ENCODE measurements around the gene DNAJB7. TPM values are rescaled to one million over a fixed set of nuclear protein-coding genes. Genes with fewer than 3 reads are reported as not detected.

The DNAJB7 gene
- total RNA-seq, 1 donor from 2014 or later = not detected

- no peak overlapping the region for H3K9ac ChIP-seq (ENCODE audit: low read length)
- no peaks in the 10 kb centered on the region for H3K79me2 ChIP-seq (ENCODE audit: insufficient read depth, low read length)
- H3K4me3 ChIP-seq (ENCODE audit: insufficient read depth, low read depth, low read length) = no peak overlapping the region
- H3K4me2 ChIP-seq (ENCODE audit: low read length) = no peak overlapping the region
- Mint-ChIP-seq H3K36me3 (ENCODE audit: low read depth, unreplicated experiment) (peaks cover 14% of the 10 kb centered on the region), H3K27ac (ENCODE audit: unreplicated experiment) (no peak overlapping the region), H3K4me3 (ENCODE audit: unreplicated experiment) (no peak overlapping the region), H3K9me3 (ENCODE audit: unreplicated experiment) (no peaks in the 10 kb centered on the region), H3K4me1 (ENCODE audit: low read depth, unreplicated experiment) (no peaks in the 10 kb centered on the region), H3K27me3 (ENCODE audit: low read depth, unreplicated experiment) (no peaks in the 10 kb centered on the region)
- DNase-seq (ENCODE audit: low read depth) (no peak), FAIRE-seq (no peak)
- no peak overlapping the region for H3K27ac ChIP-seq (ENCODE audit: low read depth, low read length)
- no peaks in the 10 kb centered on the region for H3K9me3 ChIP-seq (ENCODE audit: insufficient read depth, low read depth, low read length)
- H3K36me3 ChIP-seq (ENCODE audit: insufficient read depth, low read length) = peaks cover 17% of the 10 kb centered on the region
- no peaks in the 10 kb centered on the region for H3K4me1 ChIP-seq (ENCODE audit: insufficient read depth, low read length)
- no peak overlapping the region for H2AFZ ChIP-seq (ENCODE audit: low read depth, low read length)
- no peaks in the 10 kb centered on the region for H3K27me3 ChIP-seq (ENCODE audit: insufficient read depth, low read length)
- TF ChIP-seq EZH2 (IDR thresholded peaks at IDR 0.05; ENCODE audit: insufficient read depth, low read length) (no peak), CTCF (IDR thresholded peaks at IDR 0.05; ENCODE audit: insufficient read depth, low read depth, low read length) (no peak)
- no peaks in the 10 kb centered on the region for H4K20me1 ChIP-seq (ENCODE audit: insufficient read depth, low read length)
These were observed 27.2 kb upstream of the DNAJB7 start for GRCh38 chr22:40889116-40889515.

GRCh38 chr22:40878922-40879321 is 17.0 kb upstream of the DNAJB7 start:
- peaks cover 12% of the 10 kb centered on the region for H3K36me3 ChIP-seq (ENCODE audit: insufficient read depth, low read length)
- H3K27ac ChIP-seq (ENCODE audit: low read depth, low read length) = no peak overlapping the region
- TF ChIP-seq CTCF (IDR thresholded peaks at IDR 0.05; ENCODE audit: insufficient read depth, low read depth, low read length) (no peak), EZH2 (IDR thresholded peaks at IDR 0.05; ENCODE audit: insufficient read depth, low read length) (no peak)
- FAIRE-seq = no peak
- Mint-ChIP-seq H3K27me3 (ENCODE audit: low read depth, unreplicated experiment) (no peaks in the 10 kb centered on the region), H3K9me3 (ENCODE audit: unreplicated experiment) (no peaks in the 10 kb centered on the region), H3K4me3 (ENCODE audit: unreplicated experiment) (no peak overlapping the region), H3K4me1 (ENCODE audit: low read depth, unreplicated experiment) (no peaks in the 10 kb centered on the region), H3K27ac (ENCODE audit: unreplicated experiment) (no peak overlapping the region), H3K36me3 (ENCODE audit: low read depth, unreplicated experiment) (peaks cover 6% of the 10 kb centered on the region)
- no peaks in the 10 kb centered on the region for H3K4me1 ChIP-seq (ENCODE audit: insufficient read depth, low read length)
- no peaks in the 10 kb centered on the region for H4K20me1 ChIP-seq (ENCODE audit: insufficient read depth, low read length)
- no peak overlapping the region for H3K4me2 ChIP-seq (ENCODE audit: low read length)
- no peak overlapping the region for H3K4me3 ChIP-seq (ENCODE audit: insufficient read depth, low read depth, low read length)
- no peak overlapping the region for H2AFZ ChIP-seq (ENCODE audit: low read depth, low read length)
- no peaks in the 10 kb centered on the region for H3K27me3 ChIP-seq (ENCODE audit: insufficient read depth, low read length)
- H3K9ac ChIP-seq (ENCODE audit: low read length) = no peak overlapping the region
- no peaks in the 10 kb centered on the region for H3K9me3 ChIP-seq (ENCODE audit: insufficient read depth, low read depth, low read length)
- no peaks in the 10 kb centered on the region for H3K79me2 ChIP-seq (ENCODE audit: insufficient read depth, low read length)
- no peak for DNase-seq (ENCODE audit: low read depth)

GRCh38 chr22:40877488-40877887 is 15.6 kb upstream of the DNAJB7 start:
- DNase-seq (ENCODE audit: low read depth) (no peak), FAIRE-seq (no peak)
- Histone ChIP-seq H4K20me1 (ENCODE audit: insufficient read depth, low read length) (no peaks in the 10 kb centered on the region), H3K4me3 (ENCODE audit: insufficient read depth, low read depth, low read length) (no peak overlapping the region), H2AFZ (ENCODE audit: low read depth, low read length) (no peak overlapping the region), H3K4me2 (ENCODE audit: low read length) (no peak overlapping the region), H3K27me3 (ENCODE audit: insufficient read depth, low read length) (no peaks in the 10 kb centered on the region), H3K36me3 (ENCODE audit: insufficient read depth, low read length) (peaks cover 8% of the 10 kb centered on the region), H3K9me3 (ENCODE audit: insufficient read depth, low read depth, low read length) (no peaks in the 10 kb centered on the region), H3K4me1 (ENCODE audit: insufficient read depth, low read length) (no peaks in the 10 kb centered on the region), H3K79me2 (ENCODE audit: insufficient read depth, low read length) (no peaks in the 10 kb centered on the region), H3K27ac (ENCODE audit: low read depth, low read length) (no peak overlapping the region), H3K9ac (ENCODE audit: low read length) (no peak overlapping the region)
- no peak overlapping the region for H3K4me3 Mint-ChIP-seq (ENCODE audit: unreplicated experiment)
- TF ChIP-seq EZH2 (IDR thresholded peaks at IDR 0.05; ENCODE audit: insufficient read depth, low read length) = no peak
- TF ChIP-seq CTCF (IDR thresholded peaks at IDR 0.05; ENCODE audit: insufficient read depth, low read depth, low read length) = no peak
- no peaks in the 10 kb centered on the region for H3K4me1 Mint-ChIP-seq (ENCODE audit: low read depth, unreplicated experiment)
- no peak overlapping the region for H3K27ac Mint-ChIP-seq (ENCODE audit: unreplicated experiment)
- H3K27me3 Mint-ChIP-seq (ENCODE audit: low read depth, unreplicated experiment) = no peaks in the 10 kb centered on the region
- peaks cover 6% of the 10 kb centered on the region for H3K36me3 Mint-ChIP-seq (ENCODE audit: low read depth, unreplicated experiment)
- no peaks in the 10 kb centered on the region for H3K9me3 Mint-ChIP-seq (ENCODE audit: unreplicated experiment)
